HS-5 (cell line): ENCODE data around the gene FLNB.
"Not testable (repeated sequence)": the region's sequence is repeated elsewhere in the genome, so short reads cannot be mapped to it uniquely, and the experiment has no call there.

Experiments
- DNase-seq: peaks from one replicate; pipeline ENCODE4 v3.0.0-alpha.2; 2012; ENCODE audit warnings: low read depth

The FLNB gene

GRCh38 chr3:57982561-57983243, 25.5 kb upstream of the FLNB start:
- DNase-seq: no peak

GRCh38 chr3:57983734-57984518, 24.3 kb upstream of the FLNB start:
- DNase-seq: peak; percentile 93

GRCh38 chr3:57985176-57985983, 22.8 kb upstream of the FLNB start:
- DNase-seq: no peak

- no peak for DNase-seq
Observed at GRCh38 chr3:57985984-57986246, 22.3 kb upstream of the FLNB start.

GRCh38 chr3:57986261-57986660, 22.0 kb upstream of the FLNB start:
- no peak for DNase-seq

GRCh38 chr3:57989198-57989597, 19.0 kb upstream of the FLNB start:
- DNase-seq: not testable (repeated sequence)

GRCh38 chr3:57989646-57990045, 18.6 kb upstream of the FLNB start:
- no peak for DNase-seq

- DNase-seq: no peak
Observed at GRCh38 chr3:57992452-57993213, 15.6 kb upstream of the FLNB start.

- no peak for DNase-seq
Observed at GRCh38 chr3:57998366-57999283, 9.6 kb upstream of the FLNB start.

GRCh38 chr3:57999417-58000115, 8.7 kb upstream of the FLNB start:
- DNase-seq: no peak

- DNase-seq: no peak
Observed at GRCh38 chr3:58000306-58001085, 7.7 kb upstream of the FLNB start.

- no peak for DNase-seq
Observed at GRCh38 chr3:58001086-58001467, 7.1 kb upstream of the FLNB start.

- DNase-seq: no peak
Observed at GRCh38 chr3:58001979-58002378, 6.2 kb upstream of the FLNB start.

GRCh38 chr3:58003093-58003492, 5.1 kb upstream of the FLNB start:
- DNase-seq: no peak

GRCh38 chr3:58004973-58005372, 3.2 kb upstream of the FLNB start:
- no peak for DNase-seq

GRCh38 chr3:58005669-58006068, 2.6 kb upstream of the FLNB start:
- DNase-seq: no peak

- DNase-seq: no peak
Observed at GRCh38 chr3:58006661-58007060, 1.6 kb upstream of the FLNB start.

GRCh38 chr3:58009026-58009748, 965 bp downstream of the FLNB start:
- DNase-seq: no peak
